GM23338 (cell line): ENCODE data around the gene UBE3B. TPM values are rescaled to one million over a fixed set of nuclear protein-coding genes. Genes with fewer than 3 reads are reported as not detected.

Source experiments
- ATAC-seq: fragments of 200-7000 bp; cut with Tn5 transposase; 3 replicates; pipeline ENCODE4 v1.9.1; 2020
- DNase-seq: peaks from one replicate; pipeline ENCODE4 v3.0.0-alpha.2; 2015; ENCODE audit warnings: low spot score
- H2AFZ ChIP-seq: fragments of 200-600 bp; sonication (generic); 2 replicates; pipeline ENCODE4 v1.8.0; 2016; ENCODE audit warnings: antibody characterized with exemption, mild to moderate bottlenecking, moderate library complexity
- H3F3A ChIP-seq: fragments of 200-600 bp; sonication (generic); replicated peaks from 2 replicates; pipeline ENCODE4 v1.8.0; 2017; ENCODE audit warnings: antibody characterized with exemption, mixed run types, low read depth
- H3K27ac ChIP-seq: fragments of 200-600 bp; sonication (generic); 2 replicates; pipeline ENCODE4 v1.6.1; 2016; ENCODE audit warnings: low read depth
- H3K27me3 ChIP-seq: fragments of 200-600 bp; sonication (generic); 2 replicates; pipeline ENCODE4 v1.8.0; 2016; ENCODE audit warnings: mild to moderate bottlenecking, mixed run types, moderate library complexity; ENCODE audit not compliant: insufficient read depth
- H3K36me3 ChIP-seq: fragments of 200-600 bp; sonication (generic); 2 replicates; pipeline ENCODE4 v1.8.0; 2016; ENCODE audit warnings: mild to moderate bottlenecking; ENCODE audit not compliant: insufficient read depth
- H3K4me1 ChIP-seq: fragments of 200-600 bp; sonication (generic); 2 replicates; pipeline ENCODE4 v1.8.0; 2016; ENCODE audit warnings: mild to moderate bottlenecking, moderate library complexity; ENCODE audit not compliant: insufficient read depth
- H3K4me2 ChIP-seq: fragments of 200-600 bp; sonication (generic); 2 replicates; pipeline ENCODE4 v1.7.1; 2017; ENCODE audit warnings: mixed run types
- H3K4me3 ChIP-seq: fragments of 200-600 bp; sonication (generic); 2 replicates; pipeline ENCODE4 v1.6.1; 2016; ENCODE audit warnings: mixed run types
- H3K79me2 ChIP-seq: fragments of 200-600 bp; sonication (generic); replicated peaks from 2 replicates; pipeline ENCODE4 v1.8.0; 2017; ENCODE audit warnings: mild to moderate bottlenecking; ENCODE audit not compliant: insufficient read depth
- H3K9me2 ChIP-seq: fragments of 200-600 bp; sonication (generic); 2 replicates; pipeline ENCODE4 v1.8.0; 2017; ENCODE audit not compliant: insufficient read depth
- H4K20me1 ChIP-seq: fragments of 200-600 bp; sonication (generic); replicated peaks from 2 replicates; pipeline ENCODE4 v1.8.0; 2017; ENCODE audit warnings: mild to moderate bottlenecking; ENCODE audit not compliant: insufficient read depth
- H3K27ac Mint-ChIP-seq: 2 replicates; pipeline ENCODE4 v1.8.0; 2020; ENCODE audit warnings: inconsistent platforms, mild to moderate bottlenecking, moderate library complexity, mixed read lengths
- H3K27me3 Mint-ChIP-seq: 3 replicates; pipeline ENCODE4 v1.8.0; 2022; ENCODE audit warnings: low read depth, mild to moderate bottlenecking, moderate library complexity, mixed read lengths, inconsistent platforms; ENCODE audit not compliant: insufficient read depth, poor library complexity
- H3K36me3 Mint-ChIP-seq: 3 replicates; pipeline ENCODE4 v1.8.0; 2021; ENCODE audit warnings: low read depth, mild to moderate bottlenecking, inconsistent platforms, moderate library complexity, mixed read lengths
- H3K4me1 Mint-ChIP-seq: 3 replicates; pipeline ENCODE4 v1.8.0; 2020; ENCODE audit warnings: mild to moderate bottlenecking, inconsistent platforms, mixed read lengths
- H3K4me3 Mint-ChIP-seq: 3 replicates; pipeline ENCODE4 v1.8.0; 2021; ENCODE audit warnings: moderate library complexity, mild to moderate bottlenecking, inconsistent platforms, mixed read lengths
- H3K9me3 Mint-ChIP-seq: 3 replicates; pipeline ENCODE4 v1.8.0; 2020; ENCODE audit warnings: moderate library complexity, mild to moderate bottlenecking, inconsistent platforms, mixed read lengths
- CREB1 ChIP-seq: fragments of 250-450 bp; sonication (Bioruptor Pico); IDR thresholded peaks from 2 replicates; pipeline ENCODE4 v1.5.0; 2020; ENCODE audit warnings: low read depth, mild to moderate bottlenecking, moderate library complexity
- CTCF ChIP-seq, 2 experiments: fragments of 200-600 bp in 1 of 2; sonication (generic) in 1 of 2; conservative IDR thresholded peaks; 2 replicates each; pipeline versions ENCODE4 v1.5.1 to v1.6.1; 2016 to 2017; ENCODE audit warnings: antibody characterized with exemption in 2 of 2, low read depth in 2 of 2, mild to moderate bottlenecking in 2 of 2, moderate library complexity in 1 of 2
- ETS1 ChIP-seq: IDR thresholded peaks from 2 replicates; pipeline ENCODE4 v1.6.1; 2016; ENCODE audit warnings: antibody characterized with exemption
- EZH2 ChIP-seq: fragments of 200-600 bp; sonication (generic); IDR thresholded peaks from one replicate; pipeline ENCODE4 v1.8.0; 2017; ENCODE audit warnings: antibody characterized with exemption, mild to moderate bottlenecking, low read depth; ENCODE audit not compliant: unreplicated experiment
- EZH2phosphoT487 ChIP-seq: fragments of 200-600 bp; sonication (generic); IDR thresholded peaks from one replicate; pipeline ENCODE4 v1.8.1; 2018; ENCODE audit warnings: antibody characterized with exemption; ENCODE audit not compliant: unreplicated experiment
- JUNB ChIP-seq: IDR thresholded peaks from one replicate; pipeline ENCODE4 v1.6.1; 2016; ENCODE audit warnings: antibody characterized with exemption; ENCODE audit not compliant: unreplicated experiment
- NANOG ChIP-seq: IDR thresholded peaks from 2 replicates; pipeline ENCODE4 v1.6.1; 2016; ENCODE audit warnings: antibody characterized with exemption, borderline replicate concordance
- POLR2AphosphoS5 ChIP-seq: IDR thresholded peaks from 2 replicates; pipeline ENCODE4 v1.6.1; 2016; ENCODE audit warnings: antibody characterized with exemption, low read depth
- REST ChIP-seq: IDR thresholded peaks from one replicate; pipeline ENCODE4 v1.6.1; 2018; ENCODE audit warnings: antibody characterized with exemption; ENCODE audit not compliant: unreplicated experiment
- STAT1 ChIP-seq: IDR thresholded peaks from one replicate; pipeline ENCODE4 v1.6.1; 2016; ENCODE audit warnings: antibody characterized with exemption; ENCODE audit not compliant: unreplicated experiment
- ZNF114 ChIP-seq: fragments of 250-450 bp; sonication (Bioruptor Pico); IDR thresholded peaks from 2 replicates; pipeline ENCODE4 v1.5.0; 2020; ENCODE audit warnings: mild to moderate bottlenecking, moderate library complexity
- ZNF331 ChIP-seq: fragments of 250-450 bp; sonication (Bioruptor Pico); IDR thresholded peaks from 2 replicates; pipeline ENCODE4 v1.5.0; 2020; ENCODE audit warnings: low read depth, mild to moderate bottlenecking, moderate library complexity
- ZNF462 ChIP-seq: fragments of 250-450 bp; sonication (Bioruptor Pico); IDR thresholded peaks from 2 replicates; pipeline ENCODE4 v1.5.0; 2020; ENCODE audit warnings: mild to moderate bottlenecking, moderate library complexity
- polyA plus RNA-seq: library from polyadenylated mRNA; unstranded; fragments of >200 nt; fragmentation: Nextera tagmentation; extraction: Ambion mirVana; gene quantifications from 2 replicates; pipeline ENCODE4 v1.2.1, GENCODE V29; 2016
- total RNA-seq: library from RNA; depleted of rRNA; stranded (reverse); fragments of >200 nt; shearing (Covaris generic); gene quantifications from 2 replicates; pipeline ENCODE4 v1.2.3, GENCODE V29; 2014

The UBE3B gene
- total and polyA plus RNA-seq, 2 experiments from 2014 or later: 20.8 TPM

GRCh38 chr12:109466821-109467220, 10.6 kb upstream of the UBE3B start:
- Histone ChIP-seq H3K79me2 (peaks cover 99% of the 10 kb centered on the region), H3K9me2 (no peaks in the 10 kb centered on the region), H3F3A (peaks cover 5% of the 10 kb centered on the region; the same call in 1 of the 2 replicates), H3K4me2 (no peak overlapping the region), H3K4me1 (peaks cover 44% of the 10 kb centered on the region), H3K27me3 (no peaks in the 10 kb centered on the region), H2AFZ (no peak overlapping the region), H3K4me3 (no peak overlapping the region), H3K27ac (no peak overlapping the region), H4K20me1 (peaks cover 36% of the 10 kb centered on the region), H3K36me3 (no peaks in the 10 kb centered on the region; the same call in 1 of the 2 replicates)
- H3K4me1 Mint-ChIP-seq: peaks cover 56% of the 10 kb centered on the region
- DNase-seq: no peak
- H3K27ac Mint-ChIP-seq: no peak overlapping the region
- H3K36me3 Mint-ChIP-seq: peaks cover 26% of the 10 kb centered on the region
- no peak for ATAC-seq
- no peak for TF ChIP-seq ETS1
- TF ChIP-seq JUNB: no peak
- TF ChIP-seq CTCF (conservative IDR thresholded peaks at IDR 0.05; ENCODE audit: low read depth in 2 of 2): no peak
- no peak for TF ChIP-seq POLR2AphosphoS5
- no peak for TF ChIP-seq EZH2
- no peak for TF ChIP-seq EZH2phosphoT487
- TF ChIP-seq ZNF114 (CRISPR knock-in tag): no peak
- no peak for TF ChIP-seq ZNF331
- no peak for TF ChIP-seq REST
- TF ChIP-seq NANOG: no peak
- no peak for TF ChIP-seq CREB1 (CRISPR knock-in tag)
- no peak for TF ChIP-seq STAT1
- TF ChIP-seq ZNF462 (CRISPR knock-in tag): no peak
- peaks cover 10% of the 10 kb centered on the region for H3K27me3 Mint-ChIP-seq
- no peak overlapping the region for H3K4me3 Mint-ChIP-seq
- no peaks in the 10 kb centered on the region for H3K9me3 Mint-ChIP-seq
